Skeletal muscle tissue (tissue), 4 donors: Measurements from ENCODE around the gene ZYX. TPM values are rescaled to one million over a fixed set of nuclear protein-coding genes. Genes with fewer than 3 reads are reported as not detected.
"Not testable (repeated sequence)": the region's sequence is repeated elsewhere in the genome, so short reads cannot be mapped to it uniquely, and the experiment has no call there.

Source experiments
- H3K27ac ChIP-seq: one replicate; pipeline ENCODE4 v1.7.0; 2013; ENCODE audit warnings: mild to moderate bottlenecking, low read depth, low read length, inconsistent platforms
- H3K27me3 ChIP-seq, 3 donors: one replicate each; pipeline ENCODE4 v1.7.0; 2013; ENCODE audit warnings: low read length in 3 of 3; ENCODE audit not compliant: control insufficient read depth in 3 of 3, insufficient read depth in 3 of 3
- H3K36me3 ChIP-seq, 3 donors: one replicate each; pipeline ENCODE4 v1.7.0; 2013; ENCODE audit warnings: low read length in 3 of 3; ENCODE audit not compliant: control insufficient read depth in 3 of 3, insufficient read depth in 3 of 3
- H3K4me1 ChIP-seq, 3 donors: one replicate each; pipeline ENCODE4 v1.7.0; 2013; ENCODE audit warnings: low read length in 3 of 3, mild to moderate bottlenecking in 3 of 3; ENCODE audit not compliant: control insufficient read depth in 3 of 3, insufficient read depth in 3 of 3
- H3K4me3 ChIP-seq, 3 donors: one replicate each; pipeline ENCODE4 v1.7.0; 2013; ENCODE audit warnings: low read length in 3 of 3
- H3K9ac ChIP-seq, 3 donors: one replicate each; pipeline ENCODE4 v1.7.0; 2013; ENCODE audit warnings: low read length in 3 of 3, mild to moderate bottlenecking in 3 of 3, moderate library complexity in 2 of 3, low read depth in 1 of 3
- H3K9me3 ChIP-seq, 3 donors: one replicate each; pipeline ENCODE4 v1.7.0; 2013; ENCODE audit warnings: low read length in 3 of 3; ENCODE audit not compliant: control insufficient read depth in 3 of 3
- total RNA-seq: library from RNA; depleted of rRNA; stranded (reverse); fragments of >200 nt; gene quantifications from one replicate; pipeline ENCODE4 v1.2.3, GENCODE V29; 2014
- donor health status: Osteomylitis.

The ZYX gene
- total RNA-seq, 1 donor from 2014 or later, result 17.7 TPM

DNA sequence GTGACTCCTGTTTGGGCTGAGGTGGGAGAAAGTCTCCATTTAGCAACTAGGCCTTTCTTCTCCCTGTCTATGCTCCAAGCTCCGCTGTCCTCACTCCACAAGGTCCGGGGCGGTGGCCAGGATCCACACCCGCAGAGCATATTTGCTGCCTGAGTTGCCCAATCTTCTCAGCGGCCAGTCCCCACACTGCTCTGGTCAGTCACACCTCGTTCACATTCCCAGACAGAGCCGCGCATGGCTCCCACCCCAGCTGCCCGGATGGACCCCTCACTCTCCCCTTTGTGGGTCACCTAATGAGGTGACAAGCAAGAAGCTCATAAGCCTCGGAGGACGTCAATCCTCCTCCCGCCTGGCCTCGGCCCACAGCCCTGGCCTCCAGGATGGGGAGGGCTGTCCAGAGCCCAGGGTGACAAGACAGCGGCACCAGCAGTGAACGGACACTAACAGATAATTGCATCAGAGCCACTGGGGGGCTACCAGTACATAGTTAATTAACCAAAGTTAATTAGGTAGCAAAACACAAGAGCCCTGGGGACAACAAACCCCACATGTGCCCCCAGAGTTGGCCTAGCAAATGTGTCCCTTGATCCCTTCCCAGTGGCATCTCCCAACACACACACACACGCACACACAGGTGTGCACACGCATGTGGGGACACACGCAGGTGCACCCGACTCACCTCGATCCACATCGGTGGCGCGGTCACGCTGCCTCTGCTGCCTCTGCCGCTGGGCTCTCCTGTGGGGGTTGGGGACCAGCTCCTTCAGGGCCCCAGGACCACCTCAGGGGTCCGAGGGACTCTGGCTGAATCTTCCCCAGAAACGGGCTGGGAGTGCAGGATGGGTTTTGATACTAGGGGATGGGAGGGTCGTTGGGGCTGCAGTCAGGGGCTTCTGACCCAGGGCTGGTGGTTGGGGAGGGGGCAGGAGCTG is 15.7 kb downstream of the ZYX start:
- no peaks in the 10 kb centered on the region for H3K9me3 ChIP-seq
- H3K9ac ChIP-seq, result no peak overlapping the region

DNA sequence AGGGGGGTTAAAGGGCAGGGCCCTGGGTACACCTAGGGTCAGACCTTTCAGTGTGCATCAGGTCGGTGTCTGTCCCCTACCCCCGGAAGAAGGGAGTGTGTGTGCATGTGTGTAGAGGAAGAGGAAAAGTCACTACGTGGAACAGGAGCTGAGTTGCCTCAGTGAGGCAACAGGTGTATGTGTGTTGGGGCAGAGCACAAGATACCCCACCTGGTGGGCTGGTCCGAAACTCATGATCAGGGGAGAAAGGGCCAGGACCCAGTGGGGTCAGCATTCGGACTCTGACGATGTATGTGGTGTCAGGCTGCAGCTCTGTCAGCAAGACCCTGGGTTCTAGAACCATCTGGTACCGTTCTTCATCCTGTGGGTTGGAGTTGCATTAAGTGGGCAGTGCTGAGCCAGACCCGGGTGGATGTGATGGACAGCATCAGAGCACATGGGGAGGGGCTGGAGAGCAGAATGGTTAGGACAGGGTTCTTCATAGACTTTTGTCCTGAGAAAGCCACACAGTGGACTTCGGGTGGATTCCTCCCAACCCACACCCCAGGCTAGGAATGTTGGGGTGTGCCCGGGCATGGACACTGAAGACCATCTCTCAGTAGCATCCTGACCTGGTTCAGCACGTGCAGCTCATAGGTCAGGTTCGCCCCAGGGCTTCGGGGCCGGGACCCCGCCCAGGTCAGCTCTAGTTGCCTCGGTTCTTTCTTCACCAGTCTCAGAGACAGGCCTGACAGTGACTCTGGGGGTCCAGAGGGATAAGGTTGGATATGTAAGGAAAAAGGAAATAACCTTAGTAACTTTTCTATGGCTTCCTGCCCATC is 16.8 kb downstream of the ZYX start:
- no peaks in the 10 kb centered on the region for H3K27me3 ChIP-seq
- no peaks in the 10 kb centered on the region for H3K9me3 ChIP-seq
- H3K9ac ChIP-seq, result no peak overlapping the region
- H3K4me3 ChIP-seq, result no peak overlapping the region
- no peak overlapping the region for H3K27ac ChIP-seq
- H3K36me3 ChIP-seq, result peaks cover 0 to 5% (median 0%) of the 10 kb centered on the region in 3 donors
- peaks cover 23 to 27% (median 25%) of the 10 kb centered on the region in 3 donors for H3K4me1 ChIP-seq

More for the DNA sequence above, 15.7 kb downstream of the ZYX start:
- Histone ChIP-seq H3K36me3 (peaks cover under 1 to 7% (median 1%) of the 10 kb centered on the region in 3 donors), H3K27me3 (no peaks in the 10 kb centered on the region), H3K27ac (no peak overlapping the region), H3K4me1 (peaks cover 30 to 35% (median 32%) of the 10 kb centered on the region in 3 donors), H3K4me3 (no peak overlapping the region)

DNA sequence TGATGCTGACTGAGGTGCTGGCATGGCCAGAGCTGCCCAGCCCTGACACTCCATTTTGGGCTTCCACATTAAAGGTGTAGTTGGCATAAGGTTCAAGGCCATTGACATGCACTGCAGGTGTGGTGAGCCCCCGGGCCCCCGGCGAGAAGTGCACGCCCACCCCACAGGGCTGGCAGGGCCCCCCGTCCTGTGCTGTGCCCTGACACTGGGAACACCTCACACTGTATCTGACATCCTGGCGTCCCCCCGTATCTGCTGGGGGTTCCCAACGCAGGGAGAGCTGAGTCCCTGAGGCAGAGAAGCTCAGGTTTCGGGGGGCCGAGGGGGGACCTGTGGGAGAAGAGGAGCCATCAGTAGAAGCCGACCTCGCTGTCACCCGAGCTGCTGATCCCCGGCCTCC is 17.5 kb downstream of the ZYX start:
- Histone ChIP-seq H3K9ac (no peak overlapping the region), H3K27me3 (no peaks in the 10 kb centered on the region), H3K4me1 (peaks cover 16 to 21% (median 20%) of the 10 kb centered on the region in 3 donors), H3K9me3 (no peaks in the 10 kb centered on the region), H3K36me3 (peaks cover 0 to 4% (median 0%) of the 10 kb centered on the region in 3 donors), H3K4me3 (no peak overlapping the region), H3K27ac (no peak overlapping the region)

DNA sequence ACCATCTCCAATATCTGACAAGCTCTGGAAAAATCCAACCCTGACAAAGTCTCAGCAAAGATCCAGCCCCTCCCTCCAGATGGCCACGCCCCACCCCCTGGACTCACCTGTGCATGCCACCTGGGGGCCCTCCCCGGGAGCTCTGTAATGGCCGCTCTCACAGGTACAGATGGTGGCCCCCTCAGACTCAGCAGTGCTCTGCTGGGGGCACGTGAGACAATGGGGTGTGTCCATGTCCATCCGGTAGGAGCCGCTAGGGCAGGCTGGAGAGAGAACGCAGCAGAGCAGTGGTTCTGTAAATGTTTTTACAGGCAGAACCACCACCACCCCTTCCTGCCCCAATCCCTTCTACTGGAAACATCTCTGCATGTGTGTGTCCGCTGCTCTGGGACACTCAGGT is 18.0 kb downstream of the ZYX start:
- Histone ChIP-seq H3K27me3 (no peaks in the 10 kb centered on the region), H3K4me3 (no peak overlapping the region), H3K9ac (no peak overlapping the region), H3K4me1 (peaks cover 14 to 18% (median 17%) of the 10 kb centered on the region in 3 donors), H3K9me3 (no peaks in the 10 kb centered on the region), H3K36me3 (peaks cover 0 to 4% (median 0%) of the 10 kb centered on the region in 3 donors), H3K27ac (no peak overlapping the region)

DNA sequence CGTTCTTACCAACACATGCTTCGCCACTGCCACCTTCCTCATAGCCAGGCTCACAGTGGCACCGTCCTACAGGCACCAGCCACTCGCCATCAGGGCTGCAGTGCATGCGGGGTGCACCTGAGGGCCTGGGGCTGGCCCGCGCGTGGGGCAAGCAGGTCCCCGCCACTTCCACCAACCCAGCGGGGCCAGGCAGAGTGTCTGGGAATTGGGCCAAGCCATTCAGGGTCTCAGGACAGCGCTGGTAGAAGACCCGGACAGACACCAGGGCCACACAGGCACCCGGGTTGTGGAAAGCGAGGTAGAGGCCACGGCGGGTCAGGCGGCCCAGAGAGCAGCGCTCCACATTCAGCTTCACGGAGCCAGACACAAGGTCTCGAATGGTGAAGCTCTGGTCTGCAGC is 18.5 kb downstream of the ZYX start:
- H3K27ac ChIP-seq, result no peak overlapping the region
- peaks cover 0 to 4% (median 0%) of the 10 kb centered on the region in 3 donors for H3K36me3 ChIP-seq
- H3K9me3 ChIP-seq, result no peaks in the 10 kb centered on the region
- peaks cover 14 to 18% (median 17%) of the 10 kb centered on the region in 3 donors for H3K4me1 ChIP-seq
- H3K4me3 ChIP-seq, result no peak overlapping the region
- no peak overlapping the region for H3K9ac ChIP-seq
- H3K27me3 ChIP-seq, result no peaks in the 10 kb centered on the region

DNA sequence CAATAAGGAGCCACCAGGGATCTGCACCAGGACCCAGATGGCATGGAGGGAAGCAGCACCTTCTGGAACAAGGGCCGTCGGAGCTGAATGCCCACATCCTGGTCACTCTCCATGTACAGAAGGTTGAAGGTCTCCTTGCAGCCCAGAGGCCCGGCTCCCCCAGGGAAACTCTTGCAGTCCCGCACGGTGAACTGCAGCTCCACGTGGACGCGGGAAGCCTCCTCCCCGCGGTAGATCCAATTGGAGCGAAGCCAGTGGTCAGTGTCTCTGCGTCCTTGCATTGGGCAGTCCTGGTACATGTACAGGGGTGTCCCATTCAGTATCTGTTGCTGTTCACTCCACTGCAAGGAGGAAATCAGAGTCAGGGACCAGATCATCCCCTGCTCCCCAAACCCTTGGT is 20.1 kb downstream of the ZYX start:
- peaks cover 2 to 6% (median 2%) of the 10 kb centered on the region in 3 donors for H3K4me1 ChIP-seq
- H3K27ac ChIP-seq, result no peak overlapping the region
- no peak overlapping the region for H3K9ac ChIP-seq
- no peaks in the 10 kb centered on the region for H3K27me3 ChIP-seq
- H3K9me3 ChIP-seq, result no peaks in the 10 kb centered on the region
- no peaks in the 10 kb centered on the region for H3K36me3 ChIP-seq
- H3K4me3 ChIP-seq, result no peak overlapping the region

DNA sequence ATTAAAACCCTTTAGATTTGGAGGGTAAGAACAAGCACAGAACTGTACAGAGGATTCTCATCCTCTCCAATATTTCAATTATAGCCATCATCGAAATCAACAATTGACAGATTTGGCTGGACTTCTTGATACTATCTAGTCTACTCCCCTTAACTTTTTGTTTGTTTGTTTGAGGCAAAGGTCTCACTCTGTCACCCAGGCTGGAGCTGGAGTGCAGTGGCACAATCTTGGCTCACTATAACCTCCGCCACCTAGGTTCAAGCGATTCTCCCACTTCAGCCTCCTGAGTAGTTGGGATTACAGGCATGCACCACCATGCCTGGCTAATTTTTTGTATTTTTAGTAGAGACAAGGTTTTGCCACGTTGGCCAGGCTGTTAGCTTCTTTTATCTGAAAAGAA is 21.1 kb downstream of the ZYX start:
- H3K9ac ChIP-seq, H3K27ac ChIP-seq, H3K4me3 ChIP-seq, H3K27me3 ChIP-seq, H3K9me3 ChIP-seq, H3K4me1 ChIP-seq, H3K36me3 ChIP-seq: not testable (repeated sequence)

DNA sequence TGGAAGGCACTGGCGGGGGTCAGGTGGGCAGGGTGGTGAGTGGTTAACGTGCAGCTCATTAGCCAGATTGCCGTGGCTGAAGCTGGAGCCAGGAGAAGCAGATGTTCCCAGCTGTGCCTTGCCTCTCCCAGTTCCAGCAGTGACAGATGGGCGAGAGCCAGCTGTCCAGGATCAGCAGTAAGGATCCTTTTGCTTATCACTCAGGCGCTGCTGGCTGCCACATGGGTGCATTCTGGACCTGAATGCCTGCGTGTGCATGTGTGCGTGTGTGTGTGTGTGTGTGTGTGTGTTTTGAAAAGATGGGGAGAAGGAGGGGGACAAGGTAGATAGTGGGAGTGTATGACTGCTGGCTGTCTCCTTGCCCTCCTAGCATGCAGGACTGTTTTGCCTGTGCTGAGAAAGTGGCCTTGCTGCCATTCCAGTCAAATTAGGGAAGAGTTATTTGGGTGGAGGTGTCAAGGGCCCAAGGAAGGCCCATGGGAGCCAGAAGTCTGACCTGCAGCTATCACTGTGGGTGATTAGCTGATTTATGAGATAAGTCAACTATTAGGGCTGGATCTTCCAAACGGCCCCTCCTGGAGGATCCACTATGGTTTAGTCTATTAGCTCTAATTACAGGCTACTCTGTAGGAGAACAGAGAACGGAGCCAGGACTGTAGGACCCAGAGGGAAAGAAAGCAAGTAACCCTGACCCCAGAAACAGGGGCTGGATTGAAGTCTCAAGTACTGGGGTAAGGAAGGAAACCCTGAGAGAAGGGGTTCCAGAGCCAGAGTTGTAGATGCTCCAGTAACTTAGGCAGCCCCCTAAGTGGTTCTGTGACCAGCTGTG is 24.2 kb downstream of the ZYX start:
- Histone ChIP-seq H3K4me1 (peaks cover under 1 to 7% (median 5%) of the 10 kb centered on the region in 3 donors), H3K9me3 (no peaks in the 10 kb centered on the region), H3K36me3 (no peaks in the 10 kb centered on the region), H3K27ac (no peak overlapping the region), H3K27me3 (peaks cover 0 to 5% (median 0%) of the 10 kb centered on the region in 3 donors), H3K9ac (no peak overlapping the region), H3K4me3 (no peak overlapping the region)

DNA sequence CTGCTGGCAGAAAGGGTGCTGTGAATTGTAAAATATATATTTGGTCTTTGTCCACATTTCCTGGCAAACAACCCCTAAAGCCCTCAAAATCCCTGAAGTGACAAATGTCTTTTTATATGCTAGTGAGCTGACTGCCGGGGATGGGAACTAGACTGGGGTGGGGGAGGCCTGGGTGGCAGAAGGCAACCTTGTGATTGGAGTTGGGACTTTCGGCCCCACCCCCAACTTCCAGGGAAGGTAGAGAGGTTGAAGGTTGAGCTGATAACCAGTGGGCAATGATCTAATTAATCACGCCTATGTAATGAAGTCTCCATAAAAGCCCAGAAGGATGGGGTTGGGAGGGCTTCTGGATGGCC is 24.8 kb downstream of the ZYX start:
- Histone ChIP-seq H3K4me3 (no peak overlapping the region), H3K27ac (no peak overlapping the region), H3K36me3 (no peaks in the 10 kb centered on the region), H3K9me3 (no peaks in the 10 kb centered on the region), H3K4me1 (peaks cover 3 to 8% (median 7%) of the 10 kb centered on the region in 3 donors), H3K9ac (no peak overlapping the region), H3K27me3 (peaks cover 0 to 5% (median 0%) of the 10 kb centered on the region in 3 donors)
